Measurements from ENCODE around the gene SSBP1. TPM values are rescaled to one million over a fixed set of nuclear protein-coding genes. Genes with fewer than 3 reads are reported as not detected.

The SSBP1 gene
- total and polyA plus RNA-seq, 2 of the 4 experiments (the other 2 are of a cell fraction): 158 to 204 TPM

- in situ Hi-C loops (cut with MboI; ENCODE audit: low sequenced_read_pairs): no loop called here
- Histone ChIP-seq H4K5ac (ENCODE audit: low read depth, low read length) (no peak overlapping the region), H3K56ac (ENCODE audit: extremely low read depth, insufficient read depth, low read length) (no peak overlapping the region), H3K27ac (ENCODE audit: insufficient read depth, low read length) (no peak overlapping the region), H3K9me3 (ENCODE audit: control insufficient read depth, insufficient read depth, low read length) (no peaks in the 10 kb centered on the region), H3K27me3 (ENCODE audit: control insufficient read depth, insufficient read depth, low read length) (no peaks in the 10 kb centered on the region), H3K79me1 (ENCODE audit: low read depth in 1 of 2, low read length in 2 of 2) (no peaks in the 10 kb centered on the region), H3K23ac (ENCODE audit: low read depth, low read length) (no peak overlapping the region), H4K91ac (ENCODE audit: insufficient read depth, low read depth, low read length) (no peak overlapping the region), H2AK9ac (replicated peaks; ENCODE audit: low read depth, low read length, poor library complexity) (no peak overlapping the region), H2AFZ (replicated peaks; ENCODE audit: low read length, poor library complexity) (no peak overlapping the region), H2BK15ac (ENCODE audit: low read depth, low read length) (no peak overlapping the region), H3K4ac (ENCODE audit: low read depth, low read length) (no peak overlapping the region), H2BK120ac (ENCODE audit: low read depth, low read length) (no peak overlapping the region), H2AK5ac (ENCODE audit: low read depth, low read length) (no peak overlapping the region), H2BK20ac (ENCODE audit: low read depth, low read length) (no peak overlapping the region), H4K8ac (ENCODE audit: low read depth in 2 of 2, low read length in 2 of 2) (no peak overlapping the region), H4K20me1 (ENCODE audit: insufficient read depth, low read length) (no peaks in the 10 kb centered on the region), H3K9ac (ENCODE audit: low read depth, low read length) (no peak overlapping the region), H3K14ac (replicated peaks; ENCODE audit: low read depth, low read length) (no peak overlapping the region), H3K18ac (ENCODE audit: low read depth, low read length) (no peak overlapping the region), H3K4me2 (ENCODE audit: low read depth, low read length) (no peak overlapping the region), H2BK5ac (ENCODE audit: low read depth, low read length, poor library complexity, severe bottlenecking) (no peak overlapping the region), H3K36me3 (ENCODE audit: control insufficient read depth, insufficient read depth, low read length) (no peaks in the 10 kb centered on the region), H3K9me1 (ENCODE audit: insufficient read depth, low read length) (no peaks in the 10 kb centered on the region), H3K4me1 (ENCODE audit: control insufficient read depth, insufficient read depth, low read length) (no peaks in the 10 kb centered on the region), H3K4me3 (ENCODE audit: insufficient read depth, low read depth, low read length) (no peak overlapping the region)
- DNase-seq (no peak), ATAC-seq (ENCODE audit: low read depth) (no peak)
- whole genome bisulfite sequencing, 2 experiments (ENCODE audit: extremely low coverage in 2 of 2, insufficient read length in 1 of 2): no CpG with 5 or more reads among the region's 5 CpGs
- CTCF ChIA-PET: no interaction called here
- intact Hi-C loops (cut with micrococcal nuclease): no loop called here
- BruUV-seq (replicated peaks): no TSS peak
- dilution Hi-C loops (cut with HindIII; ENCODE audit: low sequenced_read_pairs, unreplicated experiment): no loop called here
- no peak for TF ChIP-seq ELK1 (IDR thresholded peaks at IDR 0.05; ENCODE audit: borderline replicate concordance, low read depth, low read length)
- TF ChIP-seq NFE2L2 (IDR thresholded peaks at IDR 0.05; ENCODE audit: low read depth, low read length): no peak
- no peak for TF ChIP-seq SMC3 (IDR thresholded peaks at IDR 0.05; ENCODE audit: low read depth, low read length)
- TF ChIP-seq POLR2A (IDR thresholded peaks at IDR 0.05; ENCODE audit: low read depth, low read length): no peak
- TF ChIP-seq CHD1 (IDR thresholded peaks at IDR 0.05; ENCODE audit: low read depth, low read length): no peak
- no peak for TF ChIP-seq CTCF (conservative IDR thresholded peaks at IDR 0.05; ENCODE audit: low read depth, low read length)
- no peak for TF ChIP-seq RFX5 (IDR thresholded peaks at IDR 0.05; ENCODE audit: low read depth, low read length)
- TF ChIP-seq MAZ (IDR thresholded peaks at IDR 0.05; ENCODE audit: borderline replicate concordance, low read depth, low read length): no peak
- no peak for TF ChIP-seq FOS (IDR thresholded peaks at IDR 0.05; ENCODE audit: low read depth, low read length)
- no peak for TF ChIP-seq MAFK (IDR thresholded peaks at IDR 0.05; ENCODE audit: low read depth, low read length)
- TF ChIP-seq CEBPB (IDR thresholded peaks at IDR 0.05; ENCODE audit: low read depth, low read length): no peak
- no peak for TF ChIP-seq BHLHE40 (IDR thresholded peaks at IDR 0.05; ENCODE audit: low read depth, low read length)
- TF ChIP-seq MXI1 (IDR thresholded peaks at IDR 0.05; ENCODE audit: borderline replicate concordance, low read depth, low read length): no peak
- no peak for TF ChIP-seq USF2 (IDR thresholded peaks at IDR 0.05; ENCODE audit: low read depth, low read length)
- TF ChIP-seq RAD21 (IDR thresholded peaks at IDR 0.05; ENCODE audit: low read length): no peak
- no peak for TF ChIP-seq RCOR1 (IDR thresholded peaks at IDR 0.05; ENCODE audit: insufficient replicate concordance, low read length)
- POLR2A ChIA-PET (ENCODE audit: unreplicated experiment): no interaction called here
Observed at GRCh38 chr7:141712603-141713255, 25.4 kb upstream of the SSBP1 start.
